CD4-positive, alpha-beta T cell treated with Interferon alpha-2 for 1 hour (primary cell): ENCODE results near the gene CA10.

Experiments
- DNase-seq, 2 donors: peaks; one replicate each; pipeline ENCODE4 v3.0.0-alpha.2; 2020 to 2022

CA10 gene

GRCh38 chr17:51759260-51759659 is 399.3 kb downstream of the CA10 start:
- no peak for DNase-seq

- no peak for DNase-seq
Observed at GRCh38 chr17:51751072-51751471, 407.4 kb downstream of the CA10 start.

GRCh38 chr17:51748749-51749604 is 409.5 kb downstream of the CA10 start:
- DNase-seq, result no peak

GRCh38 chr17:51746421-51746820 is 412.1 kb downstream of the CA10 start:
- DNase-seq, result no peak

GRCh38 chr17:51745993-51746392 is 412.5 kb downstream of the CA10 start:
- no peak for DNase-seq

GRCh38 chr17:51743477-51743876 is 415.0 kb downstream of the CA10 start:
- no peak for DNase-seq

- no peak for DNase-seq
Observed at GRCh38 chr17:51742571-51742970, 415.9 kb downstream of the CA10 start.

- no peak for DNase-seq
Observed at GRCh38 chr17:51741458-51741857, 417.1 kb downstream of the CA10 start.

GRCh38 chr17:51740531-51740930 is 418.0 kb downstream of the CA10 start:
- DNase-seq, result no peak

- no peak for DNase-seq
Observed at GRCh38 chr17:51739245-51739886, 419.1 kb downstream of the CA10 start.

- no peak for DNase-seq
Observed at GRCh38 chr17:51736356-51736755, 422.2 kb downstream of the CA10 start.

GRCh38 chr17:51734976-51735375 is 423.5 kb downstream of the CA10 start:
- no peak for DNase-seq

GRCh38 chr17:51734462-51734861 is 424.1 kb downstream of the CA10 start:
- no peak for DNase-seq

GRCh38 chr17:51733166-51733565 is 425.3 kb downstream of the CA10 start:
- DNase-seq, result no peak

GRCh38 chr17:51731941-51732722 is 426.4 kb downstream of the CA10 start:
- no peak for DNase-seq

GRCh38 chr17:51730303-51731050 is 428.0 kb downstream of the CA10 start:
- no peak for DNase-seq

GRCh38 chr17:51725185-51725584 is 433.3 kb downstream of the CA10 start:
- no peak for DNase-seq

- no peak for DNase-seq
Observed at GRCh38 chr17:51724043-51724580, 434.4 kb downstream of the CA10 start.

GRCh38 chr17:51722994-51723393 is 435.5 kb downstream of the CA10 start:
- no peak for DNase-seq

- DNase-seq, result no peak
Observed at GRCh38 chr17:51721730-51722129, 436.8 kb downstream of the CA10 start.

- DNase-seq, result no peak
Observed at GRCh38 chr17:51720439-51720838, 438.1 kb downstream of the CA10 start.

GRCh38 chr17:51718983-51719382 is 439.5 kb downstream of the CA10 start:
- DNase-seq, result no peak

- DNase-seq, result no peak
Observed at GRCh38 chr17:51711581-51711980, 446.9 kb downstream of the CA10 start.
